ENCODE results near the gene ARL8A. TPM values are rescaled to one million over a fixed set of nuclear protein-coding genes. Genes with fewer than 3 reads are reported as not detected.
"Not testable (repeated sequence)": the region's sequence is repeated elsewhere in the genome, so short reads cannot be mapped to it uniquely, and the experiment has no call there.

The ARL8A gene
- total and polyA plus RNA-seq, 5 donors from 2014 or later: 6.6 to 84.1 (median 7.9) TPM

DNA sequence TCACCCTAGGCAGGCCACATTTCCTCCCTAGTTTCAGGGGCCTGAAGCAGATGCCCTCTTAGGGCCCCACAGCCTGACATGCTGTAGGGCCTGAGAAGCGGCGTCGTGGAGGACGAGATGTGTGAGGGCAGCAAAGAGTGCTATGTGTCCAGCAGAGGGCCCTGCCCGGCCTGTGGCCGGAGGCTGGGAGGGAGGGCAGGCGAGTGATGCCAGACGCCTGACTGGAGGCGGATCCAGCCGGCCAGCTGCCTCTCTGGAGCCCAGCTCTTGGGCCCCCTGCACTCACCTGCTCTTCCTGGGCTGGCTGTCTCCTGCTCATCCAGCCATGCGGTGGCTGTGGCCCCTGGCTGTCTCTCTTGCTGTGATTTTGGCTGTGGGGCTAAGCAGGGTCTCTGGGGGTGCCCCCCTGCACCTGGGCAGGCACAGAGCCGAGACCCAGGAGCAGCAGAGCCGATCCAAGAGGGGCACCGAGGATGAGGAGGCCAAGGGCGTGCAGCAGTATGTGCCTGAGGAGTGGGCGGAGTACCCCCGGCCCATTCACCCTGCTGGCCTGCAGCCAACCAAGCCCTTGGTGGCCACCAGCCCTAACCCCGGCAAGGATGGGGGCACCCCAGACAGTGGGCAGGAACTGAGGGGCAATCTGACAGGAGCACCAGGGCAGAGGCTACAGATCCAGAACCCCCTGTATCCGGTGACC lies 21.8 kb downstream of the ARL8A start, which contains the start of gene GPR37L1:
Gene GPR37L1, plus strand, starts transcription at position 279 of the 697 bp plus-strand sequence. Its CDS starts 47 bp downstream, at position 326.
- no peak within 1 kb of the TSS for H3K27ac ChIP-seq (ENCODE audit: insufficient read depth, low read length, poor library complexity, severe bottlenecking)
- H3K4me1 ChIP-seq (ENCODE audit: control insufficient read depth, insufficient read depth, low read length, poor library complexity, severe bottlenecking): no peaks in the 10 kb centered on the region
- no peaks in the 10 kb centered on the region for H3K36me3 ChIP-seq (ENCODE audit: control insufficient read depth, insufficient read depth, low read length)
- Mint-ChIP-seq H3K36me3 (no peaks in the 10 kb centered on the region), H3K4me3 (no peak within 1 kb of the TSS), H3K4me1 (no peaks in the 10 kb centered on the region), H3K27ac (no peak within 1 kb of the TSS), H3K9me3 (no peaks in the 10 kb centered on the region), H3K27me3 (peaks cover 18% of the 10 kb centered on the region)
- H3K27me3 ChIP-seq (ENCODE audit: control insufficient read depth, insufficient read depth, low read length): no peaks in the 10 kb centered on the region
- ATAC-seq (ENCODE audit: low read depth in 2 of 2): no peak
- H3K4me3 ChIP-seq (ENCODE audit: low read depth, low read length): no peak within 1 kb of the TSS
- no peaks in the 10 kb centered on the region for H3K9me3 ChIP-seq (ENCODE audit: control insufficient read depth in 2 of 2, low read length in 2 of 2)
- no peak for DNase-seq

DNA sequence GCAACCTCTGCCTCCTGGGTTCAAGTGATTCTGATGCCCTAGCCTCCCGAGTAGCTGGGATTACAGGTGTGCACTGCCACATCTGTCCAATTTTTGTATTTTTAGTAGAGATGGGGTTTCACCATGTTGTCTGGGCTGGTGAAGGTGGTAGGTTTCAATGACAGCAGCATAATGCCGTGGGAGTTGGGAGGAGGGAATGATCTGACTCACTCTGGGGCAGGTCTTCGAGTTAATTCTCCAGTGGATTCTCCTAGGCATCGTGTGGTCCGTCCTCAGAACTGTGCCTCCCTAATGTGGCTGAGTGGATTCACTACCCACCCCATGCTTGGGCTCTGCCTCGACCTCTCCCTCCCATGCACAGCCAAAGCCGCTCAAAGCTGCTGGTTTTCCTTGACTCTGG lies 23.5 kb downstream of the ARL8A start:
- H3K27me3 Mint-ChIP-seq: peaks cover 21% of the 10 kb centered on the region
- no peak overlapping the region for H3K27ac Mint-ChIP-seq

DNA sequence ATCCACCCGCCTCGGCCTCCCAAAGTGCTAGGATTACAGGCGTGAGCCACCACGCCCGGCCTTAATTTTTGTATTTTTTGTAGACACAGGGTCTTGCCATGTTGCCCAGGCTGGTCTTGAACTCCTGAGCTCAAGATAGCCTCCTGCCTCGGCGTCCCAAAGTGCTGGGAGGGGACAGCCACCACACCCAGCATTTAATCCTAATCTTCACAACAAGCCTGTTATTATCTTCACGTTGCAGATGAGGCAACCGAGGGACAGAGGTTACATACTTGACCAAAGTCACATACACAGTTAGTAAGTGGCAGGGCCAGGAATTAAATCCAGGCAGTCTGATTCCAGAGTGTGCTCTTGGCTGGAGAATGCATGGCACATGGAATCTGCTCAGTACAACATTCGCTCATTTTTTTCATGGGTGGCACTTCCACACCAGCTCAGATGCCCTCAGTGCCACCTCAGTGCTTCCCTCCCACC lies 26.6 kb downstream of the ARL8A start:
- no peak for ATAC-seq (ENCODE audit: low read depth in 2 of 2)
- Histone ChIP-seq H3K36me3 (ENCODE audit: control insufficient read depth, insufficient read depth, low read length) (no peaks in the 10 kb centered on the region), H3K27ac (ENCODE audit: insufficient read depth, low read length, poor library complexity, severe bottlenecking) (no peak overlapping the region), H3K9me3 (ENCODE audit: control insufficient read depth in 2 of 2, low read length in 2 of 2) (no peaks in the 10 kb centered on the region), H3K4me1 (ENCODE audit: control insufficient read depth, insufficient read depth, low read length, poor library complexity, severe bottlenecking) (no peaks in the 10 kb centered on the region), H3K4me3 (ENCODE audit: low read depth, low read length) (no peak overlapping the region), H3K27me3 (ENCODE audit: control insufficient read depth, insufficient read depth, low read length) (no peaks in the 10 kb centered on the region)
- no peak for DNase-seq
- H3K4me3 Mint-ChIP-seq: no peak overlapping the region
- peaks cover 0 to 4% (median 0%) of the 10 kb centered on the region in 4 donors for H3K4me1 Mint-ChIP-seq
- peaks cover 27% of the 10 kb centered on the region for H3K27me3 Mint-ChIP-seq
- no peaks in the 10 kb centered on the region for H3K9me3 Mint-ChIP-seq
- no peaks in the 10 kb centered on the region for H3K36me3 Mint-ChIP-seq
- H3K27ac Mint-ChIP-seq: no peak overlapping the region

More for the DNA sequence above, 23.5 kb downstream of the ARL8A start:
- Histone ChIP-seq H3K27ac (ENCODE audit: insufficient read depth, low read length, poor library complexity, severe bottlenecking) (no peak overlapping the region), H3K4me1 (ENCODE audit: control insufficient read depth, insufficient read depth, low read length, poor library complexity, severe bottlenecking) (no peaks in the 10 kb centered on the region), H3K9me3 (ENCODE audit: control insufficient read depth in 2 of 2, low read length in 2 of 2) (no peaks in the 10 kb centered on the region), H3K4me3 (ENCODE audit: low read depth, low read length) (no peak overlapping the region), H3K27me3 (ENCODE audit: control insufficient read depth, insufficient read depth, low read length) (no peaks in the 10 kb centered on the region), H3K36me3 (ENCODE audit: control insufficient read depth, insufficient read depth, low read length) (no peaks in the 10 kb centered on the region)
- DNase-seq: no peak
- ATAC-seq (ENCODE audit: low read depth in 2 of 2): no peak
- Mint-ChIP-seq H3K36me3 (no peaks in the 10 kb centered on the region), H3K9me3 (no peaks in the 10 kb centered on the region), H3K4me3 (no peak overlapping the region), H3K4me1 (no peaks in the 10 kb centered on the region)

DNA sequence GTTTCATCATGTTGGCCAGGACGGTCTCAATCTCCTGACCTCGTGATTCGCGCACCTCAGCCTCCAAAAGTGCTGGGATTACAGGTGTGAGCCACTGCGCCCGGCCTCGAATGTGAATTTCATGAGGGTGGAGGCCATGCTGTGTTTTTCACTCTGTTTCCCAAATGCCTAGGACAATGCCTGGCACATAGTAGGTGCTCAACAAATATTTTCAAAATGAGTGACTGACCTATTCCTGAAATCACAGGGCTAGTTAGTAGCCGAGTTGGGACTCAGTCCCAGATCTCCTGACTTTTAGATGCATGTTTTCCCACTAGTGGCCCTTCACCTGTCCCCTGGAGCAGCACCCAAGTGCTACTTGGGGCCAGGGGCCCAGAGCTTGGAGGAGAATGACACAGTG lies 28.2 kb downstream of the ARL8A start:
- no peaks in the 10 kb centered on the region for H3K27me3 ChIP-seq (ENCODE audit: control insufficient read depth, insufficient read depth, low read length)

DNA sequence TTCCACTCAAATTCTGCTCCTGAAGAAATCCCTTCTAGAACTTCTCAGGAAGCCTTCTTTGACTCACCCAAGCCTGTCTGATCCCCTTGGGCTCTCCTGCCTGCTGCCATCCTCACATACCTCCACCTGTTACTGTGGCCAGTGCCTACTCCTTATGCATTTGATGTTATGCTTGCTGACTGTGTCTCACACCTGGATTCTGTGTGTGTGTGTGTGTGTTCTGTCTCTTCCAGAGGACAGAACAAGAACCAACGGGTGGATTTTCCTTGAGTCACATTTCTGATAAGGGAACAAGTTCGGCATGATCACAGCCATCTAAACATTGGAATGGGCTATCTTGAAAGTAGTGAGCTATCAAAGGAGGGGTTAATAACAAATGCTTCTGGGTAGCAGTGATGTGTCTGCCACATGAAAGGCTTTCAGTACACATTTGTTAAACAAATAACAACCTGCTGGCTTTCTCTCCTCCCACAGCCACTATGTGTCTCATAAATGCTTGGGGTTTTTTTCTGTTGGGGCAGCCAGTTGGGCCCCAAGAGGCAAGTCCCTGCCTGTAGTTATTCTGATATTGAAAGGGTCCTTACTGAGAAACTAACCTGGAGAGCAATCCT lies 30.7 kb downstream of the ARL8A start:
- Histone ChIP-seq H3K4me1 (ENCODE audit: control insufficient read depth, insufficient read depth, low read length, poor library complexity, severe bottlenecking) (no peaks in the 10 kb centered on the region), H3K4me3 (ENCODE audit: low read depth, low read length) (no peak overlapping the region), H3K27ac (ENCODE audit: insufficient read depth, low read length, poor library complexity, severe bottlenecking) (no peak overlapping the region), H3K27me3 (ENCODE audit: control insufficient read depth, insufficient read depth, low read length) (no peaks in the 10 kb centered on the region), H3K36me3 (ENCODE audit: control insufficient read depth, insufficient read depth, low read length) (no peaks in the 10 kb centered on the region), H3K9me3 (ENCODE audit: control insufficient read depth in 2 of 2, low read length in 2 of 2) (no peaks in the 10 kb centered on the region)
- peaks cover 0 to 4% (median 0%) of the 10 kb centered on the region in 4 donors for H3K4me1 Mint-ChIP-seq
- no peak for ATAC-seq (ENCODE audit: low read depth in 2 of 2)
- no peaks in the 10 kb centered on the region for H3K36me3 Mint-ChIP-seq
- no peak overlapping the region for H3K27ac Mint-ChIP-seq
- H3K9me3 Mint-ChIP-seq: no peaks in the 10 kb centered on the region
- no peak for DNase-seq
- peaks cover 31% of the 10 kb centered on the region for H3K27me3 Mint-ChIP-seq
- peak overlapping the region in 1 of 4 donors; percentile 58 for H3K4me3 Mint-ChIP-seq

More for the DNA sequence above, 28.2 kb downstream of the ARL8A start:
- Histone ChIP-seq H3K4me1 (ENCODE audit: control insufficient read depth, insufficient read depth, low read length, poor library complexity, severe bottlenecking) (no peaks in the 10 kb centered on the region), H3K36me3 (ENCODE audit: control insufficient read depth, insufficient read depth, low read length) (no peaks in the 10 kb centered on the region), H3K9me3 (ENCODE audit: control insufficient read depth in 2 of 2, low read length in 2 of 2) (no peaks in the 10 kb centered on the region), H3K4me3 (ENCODE audit: low read depth, low read length) (no peak overlapping the region), H3K27ac (ENCODE audit: insufficient read depth, low read length, poor library complexity, severe bottlenecking) (no peak overlapping the region)
- Mint-ChIP-seq H3K4me1 (peaks cover 0 to 4% (median 0%) of the 10 kb centered on the region in 4 donors), H3K4me3 (no peak overlapping the region), H3K9me3 (no peaks in the 10 kb centered on the region), H3K27ac (no peak overlapping the region), H3K27me3 (peaks cover 27% of the 10 kb centered on the region), H3K36me3 (no peaks in the 10 kb centered on the region)
- ATAC-seq (ENCODE audit: low read depth in 2 of 2) (no peak), DNase-seq (no peak)

DNA sequence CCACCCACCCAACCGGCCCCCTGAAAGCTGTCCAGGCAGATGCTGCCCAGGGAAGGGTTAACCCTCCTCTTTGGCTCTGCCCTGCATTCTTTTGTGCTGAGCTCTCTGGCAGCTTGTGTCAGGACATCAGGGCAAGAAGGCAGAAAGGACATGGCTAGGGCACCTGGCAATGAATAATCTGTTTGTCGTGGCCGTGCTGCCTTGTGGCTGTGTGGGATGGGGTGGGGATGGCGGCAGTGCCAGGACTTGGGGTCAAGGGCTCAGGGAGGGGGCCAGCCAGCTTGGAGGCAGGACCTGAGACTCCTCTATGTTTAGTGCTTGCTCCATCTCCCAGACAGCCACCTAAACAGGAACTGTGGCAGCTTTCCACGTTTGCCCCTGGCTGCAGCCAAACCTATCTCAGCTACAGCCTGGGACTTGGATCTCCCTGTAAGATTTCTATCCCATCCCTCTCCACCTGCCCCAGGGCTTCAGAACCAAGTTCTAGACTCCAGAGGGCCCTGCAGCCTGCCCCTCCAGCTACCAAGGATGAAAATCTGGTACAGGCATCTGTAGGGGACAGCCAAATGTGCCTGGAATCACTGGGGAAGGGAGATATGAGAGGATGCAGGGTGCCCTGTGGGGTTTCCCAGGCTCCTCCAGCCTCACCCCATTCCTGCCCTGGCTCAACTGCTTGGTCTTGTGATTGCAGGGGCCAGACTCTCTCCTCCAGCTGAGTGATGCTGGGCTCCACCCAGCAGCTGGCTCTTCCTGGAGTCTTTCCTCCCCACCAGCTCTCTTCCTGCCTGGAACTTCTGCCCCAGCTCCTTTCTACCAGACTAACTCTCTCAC lies 31.5 kb downstream of the ARL8A start:
- no peak overlapping the region for H3K4me3 ChIP-seq (ENCODE audit: low read depth, low read length)
- DNase-seq (no peak), ATAC-seq (ENCODE audit: low read depth in 2 of 2) (no peak)
- H3K9me3 Mint-ChIP-seq: no peaks in the 10 kb centered on the region
- H3K27ac Mint-ChIP-seq: peak overlapping the region in 1 of 3 donors; percentile 38
- peaks cover 27% of the 10 kb centered on the region for H3K27me3 Mint-ChIP-seq
- no peaks in the 10 kb centered on the region for H3K9me3 ChIP-seq (ENCODE audit: control insufficient read depth in 2 of 2, low read length in 2 of 2)
- no peaks in the 10 kb centered on the region for H3K36me3 Mint-ChIP-seq
- no peaks in the 10 kb centered on the region for H3K4me1 ChIP-seq (ENCODE audit: control insufficient read depth, insufficient read depth, low read length, poor library complexity, severe bottlenecking)
- no peak overlapping the region for H3K27ac ChIP-seq (ENCODE audit: insufficient read depth, low read length, poor library complexity, severe bottlenecking)
- peak overlapping the region in 1 of 4 donors; percentile 28 for H3K4me3 Mint-ChIP-seq
- H3K4me1 Mint-ChIP-seq: peaks cover 0 to 4% (median 0%) of the 10 kb centered on the region in 4 donors
- no peaks in the 10 kb centered on the region for H3K27me3 ChIP-seq (ENCODE audit: control insufficient read depth, insufficient read depth, low read length)
- H3K36me3 ChIP-seq (ENCODE audit: control insufficient read depth, insufficient read depth, low read length): no peaks in the 10 kb centered on the region

DNA sequence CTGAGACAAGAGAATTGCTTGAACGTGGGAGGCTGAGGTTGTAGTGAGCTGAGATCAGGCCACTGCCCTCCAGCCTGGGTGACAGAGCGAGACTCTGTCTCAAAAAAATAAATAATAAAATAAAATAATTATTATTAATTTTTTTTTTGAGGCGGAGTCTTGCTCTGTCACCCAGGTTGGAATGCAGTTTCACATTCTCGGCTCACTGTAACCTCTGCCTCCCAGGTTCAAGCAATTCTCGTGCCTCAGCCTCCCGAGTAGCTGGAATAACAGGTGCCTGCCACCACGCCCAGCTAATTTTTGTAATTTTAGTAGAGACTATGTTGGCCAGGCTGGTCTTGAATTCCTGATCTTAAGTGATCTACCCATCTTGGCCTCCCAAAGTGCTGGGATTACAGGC lies 32.9 kb downstream of the ARL8A start:
- H3K27me3 ChIP-seq (ENCODE audit: control insufficient read depth, insufficient read depth, low read length); H3K4me1 ChIP-seq (ENCODE audit: control insufficient read depth, insufficient read depth, low read length, poor library complexity, severe bottlenecking); H3K4me3 Mint-ChIP-seq; DNase-seq; H3K9me3 ChIP-seq (ENCODE audit: control insufficient read depth in 2 of 2, low read length in 2 of 2); H3K9me3 Mint-ChIP-seq; H3K36me3 Mint-ChIP-seq; H3K4me3 ChIP-seq (ENCODE audit: low read depth, low read length); H3K27ac ChIP-seq (ENCODE audit: insufficient read depth, low read length, poor library complexity, severe bottlenecking); H3K4me1 Mint-ChIP-seq; H3K27ac Mint-ChIP-seq; H3K36me3 ChIP-seq (ENCODE audit: control insufficient read depth, insufficient read depth, low read length); ATAC-seq (ENCODE audit: low read depth in 2 of 2): not testable (repeated sequence)
- peaks cover 19% of the 10 kb centered on the region for H3K27me3 Mint-ChIP-seq
